ENCODE results near the gene UBE2D1.

- TF ChIP-seq EZH2phosphoT487 (IDR thresholded peaks at IDR 0.05; ENCODE audit: low read depth, severe bottlenecking, unreplicated experiment): no peak
- TF ChIP-seq, protein P1, sequence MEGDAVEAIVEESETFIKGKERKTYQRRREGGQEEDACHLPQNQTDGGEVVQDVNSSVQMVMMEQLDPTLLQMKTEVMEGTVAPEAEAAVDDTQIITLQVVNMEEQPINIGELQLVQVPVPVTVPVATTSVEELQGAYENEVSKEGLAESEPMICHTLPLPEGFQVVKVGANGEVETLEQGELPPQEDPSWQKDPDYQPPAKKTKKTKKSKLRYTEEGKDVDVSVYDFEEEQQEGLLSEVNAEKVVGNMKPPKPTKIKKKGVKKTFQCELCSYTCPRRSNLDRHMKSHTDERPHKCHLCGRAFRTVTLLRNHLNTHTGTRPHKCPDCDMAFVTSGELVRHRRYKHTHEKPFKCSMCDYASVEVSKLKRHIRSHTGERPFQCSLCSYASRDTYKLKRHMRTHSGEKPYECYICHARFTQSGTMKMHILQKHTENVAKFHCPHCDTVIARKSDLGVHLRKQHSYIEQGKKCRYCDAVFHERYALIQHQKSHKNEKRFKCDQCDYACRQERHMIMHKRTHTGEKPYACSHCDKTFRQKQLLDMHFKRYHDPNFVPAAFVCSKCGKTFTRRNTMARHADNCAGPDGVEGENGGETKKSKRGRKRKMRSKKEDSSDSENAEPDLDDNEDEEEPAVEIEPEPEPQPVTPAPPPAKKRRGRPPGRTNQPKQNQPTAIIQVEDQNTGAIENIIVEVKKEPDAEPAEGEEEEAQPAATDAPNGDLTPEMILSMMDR (IDR thresholded peaks at IDR 0.05; ENCODE audit: poor library complexity): no peak
- no peak for TF ChIP-seq EZH2 (IDR thresholded peaks at IDR 0.05; ENCODE audit: borderline replicate concordance)
These were observed 4.4 kb upstream of the UBE2D1 start for GRCh38 chr10:58330431-58330830.
